Stimulated activated effector memory CD8-positive, alpha-beta T cell treated with anti-CD3 and anti-CD28 coated beads, Interleukin-12 subunit alpha, Interleukin-12 subunit beta, amount 100 ng/mL, for 72 hours (primary cell): ENCODE measurements around the gene CIB4.

Experiments used
- ATAC-seq: fragments of 150-1000 bp; cut with Tn5 transposase; 2 replicates; pipeline ENCODE4 v1.10.0; 2021
- DNase-seq, 2 donors: peaks; one replicate each; pipeline ENCODE4 v3.0.0; 2021 to 2022; ENCODE audit warnings: low spot score in 2 of 2
- H3K27ac Mint-ChIP-seq: one replicate; pipeline ENCODE4 v1.8.0; 2022; ENCODE audit warnings: mild to moderate bottlenecking, mixed read lengths
- H3K36me3 Mint-ChIP-seq: one replicate; pipeline ENCODE4 v1.8.0; 2022; ENCODE audit warnings: mild to moderate bottlenecking, mixed read lengths
- H3K4me1 Mint-ChIP-seq: one replicate; pipeline ENCODE4 v1.8.0; 2022; ENCODE audit warnings: mixed read lengths
- H3K4me3 Mint-ChIP-seq: one replicate; pipeline ENCODE4 v1.8.0; 2022; ENCODE audit warnings: mild to moderate bottlenecking, mixed read lengths
- H3K9me3 Mint-ChIP-seq: one replicate; pipeline ENCODE4 v1.8.0; 2022; ENCODE audit warnings: mixed read lengths

Gene CIB4

GRCh38 chr2:26627350-26628105 is 13.6 kb downstream of the CIB4 start:
- ATAC-seq (no peak), DNase-seq (no peak)
- Mint-ChIP-seq H3K27ac (no peak overlapping the region), H3K36me3 (no peaks in the 10 kb centered on the region), H3K4me3 (no peak overlapping the region), H3K4me1 (peaks cover 6% of the 10 kb centered on the region), H3K9me3 (no peaks in the 10 kb centered on the region)

DNA sequence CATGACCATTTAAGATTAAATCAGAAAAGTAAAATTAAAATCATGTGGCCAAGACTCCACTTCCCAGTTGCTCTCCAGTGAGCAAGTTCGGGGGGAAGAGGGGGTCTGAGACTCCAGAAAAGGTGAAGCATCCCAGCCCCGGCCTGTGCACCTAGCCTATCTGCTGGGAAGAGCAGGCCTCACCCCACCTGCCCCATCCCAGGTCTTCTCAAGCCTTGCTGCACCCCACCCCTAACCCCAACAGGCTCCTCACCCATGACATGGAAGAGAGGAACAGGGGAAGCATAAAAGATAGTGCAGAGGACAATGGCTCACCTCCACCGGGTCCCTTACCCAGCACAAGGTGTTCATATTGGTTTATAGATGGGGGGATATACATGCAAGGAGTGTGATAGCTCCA is 14.6 kb downstream of the CIB4 start:
- ATAC-seq (no peak), DNase-seq (no peak)
- Mint-ChIP-seq H3K9me3 (no peaks in the 10 kb centered on the region), H3K36me3 (no peaks in the 10 kb centered on the region), H3K4me3 (no peak overlapping the region), H3K27ac (no peak overlapping the region), H3K4me1 (peaks cover 6% of the 10 kb centered on the region)

GRCh38 chr2:26623541-26624495 is 17.3 kb downstream of the CIB4 start:
- Mint-ChIP-seq H3K9me3 (peaks cover 5% of the 10 kb centered on the region), H3K4me1 (peaks cover 11% of the 10 kb centered on the region), H3K36me3 (no peaks in the 10 kb centered on the region), H3K4me3 (no peak overlapping the region), H3K27ac (no peak overlapping the region)
- DNase-seq (no peak), ATAC-seq (no peak)

GRCh38 chr2:26621469-26622199 is 19.5 kb downstream of the CIB4 start:
- Mint-ChIP-seq H3K4me3 (no peak overlapping the region), H3K36me3 (no peaks in the 10 kb centered on the region)

GRCh38 chr2:26620031-26620605 is 21.0 kb downstream of the CIB4 start:
- DNase-seq (no peak), ATAC-seq (no peak)
- no peak overlapping the region for H3K4me3 Mint-ChIP-seq
- no peaks in the 10 kb centered on the region for H3K36me3 Mint-ChIP-seq
- peaks cover 5% of the 10 kb centered on the region for H3K9me3 Mint-ChIP-seq
- no peak overlapping the region for H3K27ac Mint-ChIP-seq
- H3K4me1 Mint-ChIP-seq: peaks cover 6% of the 10 kb centered on the region

More at GRCh38 chr2:26621469-26622199, 19.5 kb downstream of the CIB4 start:
- H3K9me3 Mint-ChIP-seq: peaks cover 5% of the 10 kb centered on the region
- H3K27ac Mint-ChIP-seq: no peak overlapping the region
- ATAC-seq (no peak), DNase-seq (no peak)
- peaks cover 6% of the 10 kb centered on the region for H3K4me1 Mint-ChIP-seq

- ATAC-seq: no peak
- H3K36me3 Mint-ChIP-seq: no peaks in the 10 kb centered on the region
- peaks cover 6% of the 10 kb centered on the region for H3K4me1 Mint-ChIP-seq
- H3K27ac Mint-ChIP-seq: no peak overlapping the region
- H3K4me3 Mint-ChIP-seq: no peak overlapping the region
- H3K9me3 Mint-ChIP-seq: peaks cover 5% of the 10 kb centered on the region
- DNase-seq: no peak
Measured at GRCh38 chr2:26619521-26619951, 21.6 kb downstream of the CIB4 start.

GRCh38 chr2:26619096-26619495 is 22.1 kb downstream of the CIB4 start:
- Mint-ChIP-seq H3K4me3 (no peak overlapping the region), H3K27ac (no peak overlapping the region), H3K36me3 (no peaks in the 10 kb centered on the region), H3K9me3 (peaks cover 5% of the 10 kb centered on the region), H3K4me1 (peaks cover 6% of the 10 kb centered on the region)
- ATAC-seq: no peak
- DNase-seq: no peak

GRCh38 chr2:26618611-26619010 is 22.6 kb downstream of the CIB4 start:
- H3K36me3 Mint-ChIP-seq: no peaks in the 10 kb centered on the region
- peaks cover 5% of the 10 kb centered on the region for H3K9me3 Mint-ChIP-seq
- H3K27ac Mint-ChIP-seq: no peak overlapping the region
- H3K4me3 Mint-ChIP-seq: no peak overlapping the region
- no peak for ATAC-seq
- no peak for DNase-seq
- H3K4me1 Mint-ChIP-seq: peaks cover 6% of the 10 kb centered on the region

DNA sequence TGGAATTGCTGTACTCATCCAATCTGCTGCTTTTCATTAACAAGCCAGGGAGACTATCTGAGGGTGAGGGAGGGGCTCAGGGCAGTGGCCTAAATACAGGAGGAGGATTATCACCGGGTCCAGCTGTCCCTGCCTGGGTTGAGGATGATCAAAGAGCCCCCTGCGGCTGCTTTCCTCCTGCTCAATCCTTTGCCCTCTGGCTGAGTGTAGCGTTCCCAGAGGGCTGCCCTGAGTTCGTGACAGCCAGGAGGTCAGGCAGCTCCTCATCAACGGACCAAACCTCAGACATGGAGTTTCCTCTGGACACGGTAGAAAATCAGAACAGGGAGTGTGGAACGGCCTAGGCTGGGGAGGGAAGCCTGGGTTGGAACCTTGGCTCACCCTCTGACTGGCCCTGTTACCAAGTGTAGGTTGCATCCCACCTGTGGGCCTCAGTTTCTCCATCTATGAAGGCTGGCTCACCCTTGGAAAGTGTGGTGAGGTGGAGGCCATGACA is 23.5 kb downstream of the CIB4 start:
- no peak overlapping the region for H3K27ac Mint-ChIP-seq
- no peak for DNase-seq
- no peak for ATAC-seq
- H3K36me3 Mint-ChIP-seq: no peaks in the 10 kb centered on the region
- no peak overlapping the region for H3K4me3 Mint-ChIP-seq
- peaks cover 5% of the 10 kb centered on the region for H3K9me3 Mint-ChIP-seq
- peaks cover 6% of the 10 kb centered on the region for H3K4me1 Mint-ChIP-seq

DNA sequence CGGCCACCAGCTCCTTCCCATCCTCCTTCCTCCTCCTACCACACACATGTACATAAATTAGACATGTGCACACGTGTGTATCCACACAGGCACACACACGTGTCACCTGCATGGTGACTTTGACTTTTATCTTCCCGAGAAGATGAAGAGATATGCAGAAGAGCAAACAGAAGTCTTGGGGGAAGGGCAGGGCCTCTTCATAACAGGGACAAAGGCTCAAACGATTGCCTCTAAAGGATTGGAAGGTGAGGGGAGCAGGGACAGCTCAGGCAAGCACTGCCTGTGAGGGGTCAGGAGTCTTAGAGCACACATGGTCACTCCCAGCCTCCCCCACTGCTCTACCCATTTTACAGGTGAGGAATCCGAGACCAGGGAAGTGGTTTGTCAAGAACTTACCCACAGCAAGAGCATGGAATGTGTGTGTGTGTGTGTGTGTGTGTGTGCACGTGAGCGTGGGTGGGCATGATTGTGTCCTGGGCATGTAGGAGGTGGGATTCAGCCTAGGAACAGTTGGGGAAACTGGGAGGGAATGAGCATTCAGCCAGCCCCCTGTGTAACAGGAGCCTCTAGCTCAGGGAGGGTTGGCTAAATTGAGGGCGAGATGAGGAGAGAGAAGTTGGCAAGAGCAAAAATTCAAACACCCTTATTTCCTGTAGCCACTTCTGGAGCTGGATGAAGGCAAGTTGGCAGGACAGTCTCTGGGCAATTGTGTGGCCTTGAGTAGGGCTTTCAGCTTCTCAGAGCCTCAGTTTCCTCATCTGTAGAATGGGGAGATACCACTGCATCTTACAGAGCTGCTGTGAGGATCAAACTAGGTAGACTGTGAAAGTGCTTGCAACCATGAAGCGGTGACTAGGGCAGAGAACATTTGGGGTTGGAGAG is 24.2 kb downstream of the CIB4 start:
- H3K4me3 Mint-ChIP-seq: no peak overlapping the region
- no peak for ATAC-seq
- H3K9me3 Mint-ChIP-seq: peaks cover 5% of the 10 kb centered on the region
- H3K36me3 Mint-ChIP-seq: no peaks in the 10 kb centered on the region
- no peak for DNase-seq
- no peak overlapping the region for H3K27ac Mint-ChIP-seq
- H3K4me1 Mint-ChIP-seq: peaks cover 6% of the 10 kb centered on the region

GRCh38 chr2:26615860-26616705 is 25.1 kb downstream of the CIB4 start:
- H3K4me3 Mint-ChIP-seq: no peak overlapping the region
- no peak for ATAC-seq
- no peak overlapping the region for H3K27ac Mint-ChIP-seq

DNA sequence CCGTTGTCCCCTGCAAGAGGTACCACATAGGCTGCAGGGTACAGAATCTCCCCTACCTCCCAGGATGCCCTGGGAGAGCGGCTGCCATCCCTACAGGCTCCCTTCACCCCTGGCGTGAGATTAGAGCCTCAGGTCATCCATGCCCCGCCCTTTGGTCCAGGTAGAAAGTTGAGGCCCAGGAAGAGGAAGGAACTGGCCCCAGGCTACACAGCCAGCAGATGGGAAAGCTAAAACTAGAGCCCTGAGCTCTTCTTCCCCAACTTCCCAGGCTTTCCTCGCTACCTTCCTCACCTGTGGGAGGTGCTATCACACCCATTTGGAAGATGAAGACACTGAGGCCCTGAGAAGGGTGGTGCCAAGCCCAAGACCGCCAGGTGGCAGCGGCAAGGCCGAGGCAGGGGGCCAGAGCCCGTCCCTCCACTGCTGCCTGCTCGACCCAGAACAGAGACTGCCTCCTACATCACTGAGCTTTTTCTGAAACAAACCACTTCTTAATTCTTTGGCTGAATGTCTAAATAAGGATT is 25.8 kb downstream of the CIB4 start:
- H3K9me3 Mint-ChIP-seq: no peaks in the 10 kb centered on the region
- H3K27ac Mint-ChIP-seq: no peak overlapping the region
- H3K4me1 Mint-ChIP-seq: peaks cover 8% of the 10 kb centered on the region
- DNase-seq (no peak), ATAC-seq (no peak)
- no peak overlapping the region for H3K4me3 Mint-ChIP-seq
- H3K36me3 Mint-ChIP-seq: peaks cover 3% of the 10 kb centered on the region

More at GRCh38 chr2:26615860-26616705, 25.1 kb downstream of the CIB4 start:
- Mint-ChIP-seq H3K4me1 (peaks cover 6% of the 10 kb centered on the region), H3K36me3 (no peaks in the 10 kb centered on the region), H3K9me3 (peaks cover 5% of the 10 kb centered on the region)
- no peak for DNase-seq
